COR-L47 (cell line): ENCODE data around the gene FGF22.
"Not testable (repeated sequence)": the region's sequence is repeated elsewhere in the genome, so short reads cannot be mapped to it uniquely, and the experiment has no call there.

Experiments used
- DNase-seq: peaks from one replicate; lab custom pipeline; 2025; lab: John Stamatoyannopoulos, UW

The FGF22 gene

DNA sequence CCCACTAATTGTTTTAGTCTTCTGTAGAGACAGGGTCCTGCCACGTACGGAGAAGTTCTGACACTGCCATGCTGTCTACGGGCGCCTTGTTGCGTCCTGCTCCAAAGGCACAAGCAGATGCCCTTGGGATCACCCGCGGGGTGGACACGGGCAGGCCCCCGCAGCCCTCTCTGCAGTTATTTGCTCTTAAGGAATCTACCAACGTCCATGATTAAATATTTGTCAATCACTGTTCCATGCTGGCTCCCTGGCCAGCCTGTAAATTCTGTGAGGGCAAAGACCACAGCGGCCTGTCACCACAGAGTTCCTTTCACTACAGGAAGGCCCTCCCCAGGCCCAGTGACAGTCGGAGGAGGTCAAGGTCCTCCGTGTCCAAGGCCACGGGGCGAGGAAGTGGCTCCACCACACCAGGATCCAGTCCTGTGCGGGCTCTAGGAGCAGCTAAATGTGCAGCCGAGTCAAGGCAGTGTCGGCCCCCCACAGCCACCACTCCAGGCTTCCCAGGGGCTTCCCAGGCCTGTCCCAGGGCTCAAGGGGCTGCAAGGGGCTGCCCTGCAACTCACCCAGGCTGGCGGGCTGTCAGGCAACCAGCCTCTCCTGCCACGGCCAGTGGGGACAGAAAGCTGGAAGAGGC, 21.2 kb downstream of the FGF22 start:
- DNase-seq, result no peak

- DNase-seq, result no peak
Measured at GRCh38 chr19:661427-662196, 21.9 kb downstream of the FGF22 start.

DNA sequence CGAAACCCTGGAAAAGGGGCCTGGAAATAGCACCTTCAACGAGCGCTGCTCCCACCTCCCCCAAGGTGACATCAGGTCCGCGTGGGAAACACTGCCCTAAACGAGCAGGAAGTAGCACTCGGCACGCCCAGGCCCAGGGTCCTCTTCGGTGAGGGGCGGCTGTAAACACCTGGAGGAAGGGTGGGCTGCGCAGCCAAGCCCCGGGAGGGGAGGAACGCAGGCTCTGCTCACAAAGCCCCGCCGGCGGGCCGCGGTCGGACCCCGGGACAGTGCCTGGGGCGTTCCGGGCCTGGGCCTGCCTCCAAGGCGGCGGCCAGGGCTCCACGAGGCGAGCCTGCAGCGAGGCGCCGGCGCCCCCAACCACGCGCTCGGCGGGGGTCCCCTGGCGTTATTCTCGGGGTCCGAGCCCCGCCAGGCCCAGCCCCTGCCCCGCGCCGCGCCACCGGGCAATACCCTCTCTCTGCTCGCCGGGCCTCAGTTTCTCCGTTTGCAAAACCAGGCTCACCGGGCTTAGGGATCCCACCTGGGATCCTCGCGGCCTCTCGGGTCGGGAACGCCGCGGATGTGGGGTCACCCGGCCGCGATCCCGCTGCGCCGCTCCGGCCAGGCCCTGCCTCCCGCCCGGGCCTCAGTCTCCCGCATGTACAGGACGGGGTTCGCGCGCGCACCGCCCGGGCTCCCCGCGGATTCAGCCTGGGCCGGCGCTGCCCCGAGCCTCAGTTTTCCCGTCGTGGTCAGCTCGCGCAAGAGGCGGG, 22.7 kb downstream of the FGF22 start:
- peak; percentile 47 for DNase-seq

GRCh38 chr19:662962-663681, 23.4 kb downstream of the FGF22 start, which contains the start of gene RNF126:
Gene RNF126 (minus strand): TSS chr19:663214. CDS start chr19:663121, 93 bp downstream.
- DNase-seq, result peak; percentile 86

DNA sequence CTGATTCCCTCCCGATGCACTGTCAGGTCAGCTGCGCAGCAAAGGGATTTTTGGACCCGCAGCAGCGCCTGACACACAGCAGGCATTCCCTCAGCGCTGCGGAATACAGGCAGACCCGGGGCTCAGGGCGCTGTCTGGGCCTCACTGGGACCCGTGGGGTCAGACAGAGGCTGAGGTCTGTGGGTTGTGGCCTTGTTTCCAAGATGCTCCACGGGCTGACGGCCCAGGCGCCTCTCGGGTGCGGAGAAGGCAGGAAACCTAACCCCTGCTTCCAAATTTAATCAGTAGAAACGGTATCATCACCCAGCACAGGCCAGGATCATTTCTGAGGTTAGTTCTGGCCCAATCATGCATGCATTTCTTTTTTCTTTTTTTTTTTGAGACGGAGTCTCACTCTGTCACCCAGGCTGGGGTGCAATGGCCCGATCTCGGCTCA, 24.0 kb downstream of the FGF22 start:
- DNase-seq, result no peak

GRCh38 chr19:664913-665443, 25.3 kb downstream of the FGF22 start:
- peak; percentile 87 for DNase-seq

DNA sequence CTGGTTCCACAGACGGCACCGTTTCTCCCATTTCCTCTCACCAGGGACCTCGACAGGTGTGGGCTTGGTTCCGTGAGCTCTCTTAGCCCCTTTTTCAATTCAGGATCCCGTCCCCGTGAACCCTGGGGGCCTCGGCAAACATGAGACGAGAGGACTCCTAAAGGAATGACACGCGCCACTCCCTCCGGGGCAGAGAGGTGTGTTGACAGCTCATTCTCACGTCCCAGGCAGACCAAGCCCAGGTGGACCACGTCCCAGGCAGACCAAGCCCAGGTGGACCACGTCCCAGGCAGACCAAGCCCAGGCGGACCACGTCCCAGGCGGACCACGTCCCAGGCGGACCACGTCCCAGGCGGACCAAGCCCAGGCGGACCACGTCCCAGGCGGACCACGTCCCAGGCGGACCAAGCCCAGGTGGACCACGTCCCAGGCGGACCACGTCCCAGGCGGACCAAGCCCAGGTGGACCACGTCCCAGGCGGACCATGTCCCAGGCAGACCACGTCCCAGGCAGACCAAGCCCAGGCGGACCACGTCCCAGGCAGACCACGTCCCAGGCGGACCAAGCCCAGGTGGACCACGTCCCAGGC, 27.4 kb downstream of the FGF22 start:
- DNase-seq, result not testable (repeated sequence)

DNA sequence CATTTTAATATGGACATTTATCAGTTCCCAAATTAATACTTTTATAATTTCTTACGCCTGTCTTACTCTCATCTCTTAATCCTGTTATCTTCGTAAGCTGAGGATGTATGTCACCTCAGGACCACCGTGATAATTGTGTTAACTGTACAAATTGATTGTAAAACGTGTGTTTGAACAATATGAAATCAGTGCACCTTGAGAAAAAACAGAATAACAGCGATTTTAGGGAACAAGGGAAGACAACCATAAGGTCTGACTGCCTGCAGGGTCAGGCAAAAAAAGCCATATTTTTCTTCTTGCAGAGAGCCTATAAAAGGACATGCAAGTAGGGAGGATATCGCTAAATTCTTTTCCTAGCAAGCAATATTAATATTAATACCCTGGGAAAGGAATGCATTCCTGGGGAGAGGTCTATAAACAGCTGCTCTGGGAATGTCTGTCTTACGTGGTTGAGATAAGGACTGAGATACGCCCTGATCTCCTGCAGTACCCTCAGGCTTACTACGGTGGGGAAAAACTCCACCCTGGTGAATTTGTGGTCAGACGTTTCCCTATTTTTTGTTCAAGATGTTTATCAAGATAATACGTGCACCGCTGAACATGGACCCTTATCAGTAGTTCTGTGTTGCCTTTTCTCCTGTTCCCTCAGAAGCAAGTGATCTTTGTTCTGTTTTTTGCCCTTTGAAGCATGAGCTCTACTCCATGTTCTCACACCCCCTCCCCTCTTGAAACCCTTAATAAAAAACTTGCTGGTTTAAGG, 29.2 kb downstream of the FGF22 start:
- not testable (repeated sequence) for DNase-seq

- no peak for DNase-seq
Measured at GRCh38 chr19:670609-671075, 31.0 kb downstream of the FGF22 start.

DNA sequence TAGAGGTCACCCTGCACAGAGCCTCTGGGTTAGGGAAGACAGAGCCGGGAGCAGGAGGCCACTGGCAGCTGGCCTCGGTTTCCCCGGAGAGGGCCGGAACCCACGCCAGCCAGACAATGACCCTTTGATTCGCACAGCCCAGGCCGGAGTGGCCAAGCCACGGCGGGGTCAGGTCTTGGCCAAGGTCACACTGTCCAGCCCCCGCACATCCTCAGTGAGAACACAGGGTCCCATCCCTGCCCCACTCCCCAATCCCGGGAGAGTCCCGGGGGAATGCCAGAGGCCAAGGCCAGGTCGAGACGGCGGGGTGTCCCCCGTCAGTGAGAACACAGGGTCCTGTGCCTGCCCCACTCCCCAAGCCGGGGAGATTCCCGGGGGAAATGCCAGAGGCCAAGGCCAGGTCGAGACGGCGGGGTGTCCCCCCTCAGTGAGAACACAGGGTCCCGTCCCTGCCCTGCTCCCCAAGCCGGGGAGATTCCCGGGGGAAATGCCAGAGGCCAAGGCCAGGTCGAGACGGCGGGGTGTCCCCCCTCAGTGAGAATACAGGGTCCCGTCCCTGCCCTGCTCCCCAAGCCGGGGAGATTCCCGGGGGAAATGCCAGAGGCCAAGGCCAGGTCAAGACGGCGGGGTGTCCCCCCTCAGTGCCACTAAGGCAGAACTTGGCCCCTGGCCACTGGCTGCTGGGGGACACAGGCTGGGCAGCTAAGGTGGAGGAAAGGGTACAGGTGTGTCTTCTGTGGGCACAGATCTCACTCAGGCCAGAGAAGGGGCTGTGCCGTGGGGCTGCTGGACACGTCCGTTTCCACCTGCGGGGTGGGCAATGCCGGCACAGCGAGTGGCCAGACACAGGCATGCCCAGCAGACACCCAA, 34.8 kb downstream of the FGF22 start:
- no peak for DNase-seq

- no peak for DNase-seq
Measured at GRCh38 chr19:676007-676338, 36.3 kb downstream of the FGF22 start.

DNA sequence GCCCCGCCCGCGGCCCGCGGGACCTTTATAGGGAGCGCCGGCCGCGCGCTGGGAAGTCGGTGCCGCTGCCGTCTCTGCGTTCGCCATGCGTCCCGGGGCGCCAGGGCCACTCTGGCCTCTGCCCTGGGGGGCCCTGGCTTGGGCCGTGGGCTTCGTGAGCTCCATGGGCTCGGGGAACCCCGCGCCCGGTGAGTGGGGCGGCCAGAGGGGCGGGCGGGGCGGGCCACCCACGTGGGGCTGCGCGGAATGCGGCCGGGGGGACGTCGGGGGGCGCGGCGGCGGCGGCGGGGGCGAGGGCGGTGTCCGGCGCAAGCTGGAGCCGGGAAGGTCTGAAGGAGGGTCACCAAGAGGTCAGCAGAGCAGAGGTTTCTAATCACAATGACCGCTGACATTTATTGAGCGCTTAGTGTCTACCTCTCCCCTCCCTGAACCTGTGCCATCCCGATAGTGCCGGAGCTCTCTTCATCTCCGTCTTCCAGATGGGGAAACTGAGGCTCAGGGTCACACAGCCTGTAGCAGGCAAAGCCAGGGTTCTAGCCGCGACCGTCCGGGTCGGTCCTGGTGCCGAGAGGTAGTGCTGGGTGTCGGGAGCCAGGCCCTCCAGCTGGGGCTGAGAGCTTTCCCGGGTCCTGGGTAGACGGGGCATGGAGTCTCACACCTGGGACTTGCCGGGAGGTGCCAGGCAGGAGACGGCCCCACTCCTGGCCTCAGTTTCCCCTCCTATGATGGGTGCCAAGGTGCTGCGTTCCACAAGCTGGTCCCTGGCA, 36.8 kb downstream of the FGF22 start, which contains the start of gene FSTL3:
Gene FSTL3, plus strand, starts transcription at position 54 of the 767 bp plus-strand sequence. Its CDS starts 32 bp downstream, at position 86.
- no peak for DNase-seq

DNA sequence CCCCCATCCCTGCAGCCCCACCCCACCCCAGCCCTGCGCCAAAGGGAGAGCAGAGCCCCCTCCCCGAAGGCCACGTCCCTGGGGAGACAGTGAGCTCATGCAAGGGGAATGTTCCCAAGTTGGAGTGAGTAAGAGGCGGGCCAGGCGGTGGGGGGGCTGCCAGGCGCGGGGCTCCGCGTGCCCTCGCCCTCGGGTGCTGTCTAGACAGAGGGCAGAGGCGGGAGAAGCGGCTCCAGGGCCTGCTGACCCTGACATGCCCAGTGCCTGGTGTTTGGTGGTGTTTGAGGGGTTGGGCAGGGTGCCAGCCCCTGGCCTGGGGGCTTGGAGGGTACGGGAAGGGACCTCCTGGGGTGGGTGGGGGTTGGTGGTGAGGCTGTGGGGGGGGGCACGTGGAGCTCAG, 37.5 kb downstream of the FGF22 start:
- DNase-seq, result no peak

GRCh38 chr19:677601-678436, 38.1 kb downstream of the FGF22 start:
- DNase-seq, result no peak

GRCh38 chr19:678791-679388, 39.2 kb downstream of the FGF22 start:
- no peak for DNase-seq

DNA sequence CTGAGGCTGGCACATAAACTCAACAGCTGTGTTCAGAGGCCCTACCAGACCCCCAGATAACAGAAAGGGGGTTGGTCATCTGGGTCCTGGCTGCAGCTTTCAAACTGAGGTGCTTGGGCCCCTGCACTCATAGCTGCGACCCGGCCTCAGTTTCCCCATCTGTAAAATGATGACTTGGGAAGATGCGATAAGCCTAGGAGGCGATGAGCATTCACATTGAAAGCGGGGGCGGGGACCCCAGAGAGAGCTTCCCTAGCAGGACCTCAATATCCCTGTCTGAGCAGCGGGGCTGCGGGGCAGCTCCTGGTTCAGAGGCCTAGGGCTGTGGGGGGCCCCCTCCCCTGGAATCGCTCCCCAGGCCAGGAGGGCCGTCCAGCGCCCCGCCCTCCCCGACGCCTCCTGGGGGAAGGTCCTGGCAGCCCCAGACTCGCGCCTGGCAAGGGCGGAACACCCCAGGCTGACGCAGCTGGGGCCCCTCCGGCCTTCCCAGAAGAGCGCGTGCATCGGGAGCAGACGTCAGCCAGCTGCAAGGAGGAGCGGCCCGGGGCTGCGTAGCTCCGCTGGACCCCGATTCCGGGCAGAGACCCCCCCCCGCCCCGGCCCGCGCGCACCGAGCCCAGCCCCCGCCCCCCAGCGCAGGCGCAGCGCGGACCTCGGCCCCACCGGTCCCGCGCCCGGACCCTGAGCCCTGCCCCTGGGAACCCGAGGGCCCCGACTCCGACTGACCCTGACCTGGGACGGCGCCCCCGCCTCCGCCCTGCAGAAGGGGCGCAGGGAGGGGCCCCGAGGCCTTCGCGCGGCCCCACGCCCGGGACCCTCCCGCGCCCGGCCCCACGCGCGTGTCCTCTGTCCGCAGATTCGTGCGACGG, 40.0 kb downstream of the FGF22 start:
- DNase-seq, result no peak
